Superior temporal gyrus (tissue), 1 donor: ENCODE data around the gene KRT10.
"Not testable (repeated sequence)": the region's sequence is repeated elsewhere in the genome, so short reads cannot be mapped to it uniquely, and the experiment has no call there.

ENCODE experiments used
- DNase-seq: peaks from one replicate; pipeline ENCODE4 v3.0.0-alpha.2; 2016; ENCODE audit errors: extremely low spot score

Gene KRT10

DNA sequence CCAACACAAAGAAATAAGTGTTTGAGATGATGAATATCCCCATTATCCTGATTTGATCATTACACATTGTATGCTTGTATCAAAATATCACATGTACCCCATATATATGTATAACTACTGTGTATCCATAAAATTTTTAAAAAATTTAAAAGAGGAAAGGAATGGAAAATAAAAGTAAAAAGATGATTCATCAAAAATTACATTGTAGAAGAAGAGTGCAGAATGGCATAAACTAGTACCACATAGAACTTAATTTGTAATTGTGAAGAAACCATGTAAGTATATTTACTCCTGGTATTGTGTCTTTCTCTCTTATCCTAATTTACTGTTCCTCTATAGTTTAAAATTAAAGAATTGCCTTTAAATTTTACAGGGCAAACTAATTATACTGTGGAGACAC lies 11.5 kb upstream of the KRT10 start:
- no peak for DNase-seq

DNA sequence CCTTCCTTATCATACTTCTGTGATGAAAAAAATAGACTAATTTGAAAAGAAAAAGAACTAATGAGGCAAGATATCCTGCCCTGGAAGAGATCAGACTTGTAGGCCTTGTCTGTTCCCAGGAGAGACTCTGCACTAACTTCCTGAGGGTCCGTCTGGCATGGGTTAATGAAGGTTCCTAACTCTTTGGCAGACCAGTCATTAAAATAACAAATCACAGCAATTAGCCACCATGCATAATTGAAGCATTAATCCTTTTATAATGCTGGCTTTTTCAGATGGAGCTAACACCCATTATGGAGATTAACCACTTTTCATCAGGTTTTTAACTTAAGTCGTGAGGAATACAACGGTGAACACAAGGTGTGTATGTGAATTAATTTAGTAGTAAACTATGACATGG lies 10.4 kb upstream of the KRT10 start:
- DNase-seq: no peak

DNA sequence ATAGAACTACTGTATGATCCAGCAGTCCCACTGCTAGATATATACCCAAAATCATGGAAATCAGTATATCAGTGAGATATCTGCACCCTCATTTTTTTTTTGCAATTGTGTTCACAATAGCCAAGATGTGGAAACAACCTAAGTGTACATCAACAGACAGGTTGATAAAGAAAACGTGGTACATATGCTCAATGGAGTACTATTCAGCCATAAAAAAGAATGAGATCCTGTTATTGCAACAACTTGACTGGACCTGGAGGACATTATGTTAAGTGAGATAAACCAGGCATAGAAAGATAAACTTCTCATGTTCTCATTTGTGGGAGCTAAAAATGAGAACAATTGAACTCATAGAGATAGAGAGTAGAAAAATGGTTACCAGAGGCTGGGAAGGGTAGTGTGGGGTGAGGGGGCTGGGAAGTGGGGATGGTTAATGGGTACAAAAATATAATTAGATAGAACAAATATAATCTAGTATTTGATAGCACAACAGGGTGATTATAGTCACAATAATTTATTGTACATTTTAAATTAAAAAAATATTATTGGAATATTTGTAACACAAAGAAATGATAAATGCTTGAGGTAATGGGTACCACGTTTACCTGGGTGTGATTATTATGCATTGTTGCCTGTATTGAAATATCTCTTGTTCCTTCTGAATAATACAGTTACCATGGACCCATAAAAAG lies 7.8 kb upstream of the KRT10 start:
- no peak for DNase-seq

DNA sequence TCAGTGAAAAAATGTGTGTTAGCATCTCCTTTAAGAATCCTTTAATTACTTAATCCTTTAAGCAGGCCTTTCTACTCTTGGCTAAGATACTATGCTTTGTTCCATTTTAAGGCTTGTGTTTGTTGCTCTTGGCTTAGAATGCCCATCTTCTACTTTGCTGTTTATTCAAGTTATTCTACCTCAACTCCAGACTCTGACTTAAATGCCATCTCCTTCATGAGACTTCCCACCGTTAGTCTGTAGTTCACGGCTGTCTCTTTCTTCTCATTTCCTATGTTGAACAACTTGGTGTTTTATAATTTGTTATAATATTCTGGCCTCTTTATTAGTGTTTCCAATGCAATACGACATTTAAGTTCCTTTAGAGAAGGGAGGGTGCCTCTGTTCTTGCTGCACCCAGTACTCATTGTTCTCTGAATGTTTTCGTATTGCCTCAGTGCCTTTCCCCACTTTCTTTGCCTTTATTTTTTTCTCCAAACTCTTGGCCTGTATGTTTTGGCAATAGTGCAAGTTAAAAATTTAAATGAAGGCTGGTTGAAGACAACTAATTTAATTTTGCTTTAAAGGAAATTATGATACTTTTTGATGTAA lies 6.1 kb upstream of the KRT10 start:
- no peak for DNase-seq

DNA sequence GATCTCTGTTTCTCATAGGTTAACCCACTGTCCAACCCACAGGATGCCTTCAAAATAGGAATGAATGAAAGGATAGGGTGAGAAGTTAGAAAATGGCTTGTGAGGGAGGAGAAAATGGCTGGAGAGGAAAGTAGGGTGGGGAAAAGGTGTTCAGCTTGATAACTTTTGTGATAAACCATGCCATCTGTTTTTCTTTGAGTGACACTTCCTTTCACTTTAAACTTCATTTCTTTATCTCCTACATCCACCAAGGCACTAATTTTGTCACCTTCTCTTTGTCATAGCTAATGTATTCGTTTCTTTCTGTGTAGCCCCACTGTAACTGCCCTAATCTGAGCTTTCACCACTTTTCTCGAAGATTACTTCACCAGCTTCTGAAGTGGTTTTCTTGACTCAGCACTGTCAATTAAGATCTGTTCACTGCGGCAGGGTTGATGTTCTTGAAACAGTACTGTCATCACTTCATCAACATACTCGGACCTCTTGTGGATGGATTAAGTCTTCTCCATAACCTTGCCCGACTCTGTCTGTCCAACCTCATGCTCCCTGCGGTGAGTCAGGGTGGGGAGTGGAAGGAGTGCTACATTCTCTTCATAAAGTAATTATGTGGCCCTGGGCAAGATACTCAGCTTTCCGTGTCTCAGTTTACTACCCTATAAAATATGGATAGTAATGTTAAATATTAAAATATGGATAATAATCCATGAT lies 5.5 kb upstream of the KRT10 start:
- no peak for DNase-seq

DNA sequence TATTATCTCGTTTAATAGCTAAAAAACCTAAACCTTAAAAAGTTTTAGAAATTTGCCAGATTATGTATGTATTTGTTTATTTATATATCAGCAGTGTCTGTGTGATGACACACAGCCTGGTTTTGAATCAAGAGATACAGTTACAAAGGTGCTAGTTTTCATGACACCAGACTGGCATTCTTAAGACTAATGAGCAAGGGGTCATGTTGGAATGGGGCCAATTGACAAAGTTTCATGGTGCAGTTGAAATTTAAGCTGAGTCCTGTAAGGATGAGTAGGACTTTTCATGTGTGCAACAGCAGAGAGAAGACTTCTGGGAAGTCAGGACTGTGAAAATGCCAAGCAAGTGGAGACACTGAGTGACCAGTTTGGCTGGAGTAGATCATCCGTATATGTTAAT lies 3.2 kb upstream of the KRT10 start:
- no peak for DNase-seq

DNA sequence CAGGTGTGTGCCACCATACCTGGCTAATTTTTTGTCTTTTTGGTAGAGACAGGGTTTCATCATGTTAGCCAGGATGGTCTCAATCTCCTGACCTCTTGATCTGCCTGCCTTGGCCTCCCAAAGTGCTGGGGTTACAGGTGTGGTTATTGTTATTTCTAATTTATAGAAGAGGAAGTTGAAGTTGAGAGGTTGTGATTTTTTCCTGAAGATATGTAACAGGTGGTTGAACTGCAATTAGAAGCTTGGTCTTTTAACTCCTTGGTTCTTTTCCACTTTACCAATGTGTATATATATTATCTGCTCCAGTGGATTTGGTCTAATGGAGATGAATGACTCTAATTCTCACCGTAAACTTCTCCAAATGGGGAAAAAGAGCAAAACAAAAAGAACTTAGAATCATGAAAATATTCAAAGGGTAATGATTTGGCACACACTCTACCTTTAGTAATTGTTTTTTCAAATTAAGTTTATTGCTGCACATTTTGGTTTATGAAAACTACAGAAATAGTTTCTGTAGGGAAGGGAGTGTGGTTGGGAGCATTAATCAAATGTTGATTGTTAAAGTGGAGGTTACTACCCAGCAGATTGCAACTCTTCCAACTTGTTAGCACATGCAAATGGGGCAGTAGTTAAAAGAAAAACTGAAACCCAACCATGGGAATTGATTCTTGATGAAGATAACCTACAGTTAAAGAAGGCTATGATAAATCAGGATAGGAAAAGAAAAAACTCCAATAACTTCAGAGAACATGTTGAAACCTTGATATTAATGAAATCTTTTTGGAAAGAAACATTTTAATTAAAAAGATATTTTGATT lies 1.8 kb upstream of the KRT10 start:
- DNase-seq: no peak

DNA sequence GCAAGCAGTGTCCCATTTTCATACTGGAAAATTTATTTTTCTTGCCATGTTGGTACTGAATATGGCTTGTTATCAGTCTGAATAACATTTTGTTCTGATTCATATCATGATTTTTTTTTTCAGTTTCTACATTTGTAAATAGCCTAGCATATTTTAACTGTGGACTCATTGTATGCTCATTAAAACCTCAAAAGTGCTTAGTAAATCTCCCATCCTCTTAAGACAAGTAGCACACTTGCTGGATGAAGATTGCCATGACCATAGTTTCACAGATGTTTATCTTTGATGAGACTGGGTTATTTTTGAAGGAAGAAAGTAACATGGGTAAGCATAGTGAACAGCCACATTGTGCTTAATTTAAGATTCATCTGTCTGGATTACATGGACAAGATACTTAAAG lies 878 bp downstream of the KRT10 start:
- no peak for DNase-seq

DNA sequence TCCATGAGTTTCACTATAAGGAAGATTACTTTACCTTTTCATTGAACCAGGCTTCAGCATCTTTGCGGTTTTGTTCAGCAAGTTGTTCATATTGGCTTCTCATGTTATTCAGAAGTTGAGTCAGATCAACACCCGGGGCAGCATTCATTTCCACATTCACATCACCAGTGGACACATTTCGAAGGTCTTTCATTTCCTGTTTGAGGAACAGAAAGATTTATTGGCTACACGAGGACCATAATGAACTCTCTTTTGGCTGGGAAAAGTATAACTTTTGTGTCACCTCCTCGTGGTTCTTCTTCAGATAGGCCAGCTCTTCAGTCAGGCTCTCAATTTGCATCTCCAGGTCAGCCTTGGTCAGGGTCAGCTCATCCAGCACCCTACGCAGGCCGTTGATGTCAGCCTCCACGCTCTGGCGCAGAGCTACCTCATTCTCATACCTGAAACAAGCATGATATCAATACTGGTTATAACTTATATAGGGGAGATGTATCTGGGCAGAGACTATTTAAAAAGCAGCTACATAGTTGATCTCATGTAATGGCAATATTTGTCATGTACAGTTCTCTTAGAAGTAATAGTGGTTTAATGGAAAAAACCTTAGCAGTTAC lies 2.1 kb downstream of the KRT10 start:
- no peak for DNase-seq

DNA sequence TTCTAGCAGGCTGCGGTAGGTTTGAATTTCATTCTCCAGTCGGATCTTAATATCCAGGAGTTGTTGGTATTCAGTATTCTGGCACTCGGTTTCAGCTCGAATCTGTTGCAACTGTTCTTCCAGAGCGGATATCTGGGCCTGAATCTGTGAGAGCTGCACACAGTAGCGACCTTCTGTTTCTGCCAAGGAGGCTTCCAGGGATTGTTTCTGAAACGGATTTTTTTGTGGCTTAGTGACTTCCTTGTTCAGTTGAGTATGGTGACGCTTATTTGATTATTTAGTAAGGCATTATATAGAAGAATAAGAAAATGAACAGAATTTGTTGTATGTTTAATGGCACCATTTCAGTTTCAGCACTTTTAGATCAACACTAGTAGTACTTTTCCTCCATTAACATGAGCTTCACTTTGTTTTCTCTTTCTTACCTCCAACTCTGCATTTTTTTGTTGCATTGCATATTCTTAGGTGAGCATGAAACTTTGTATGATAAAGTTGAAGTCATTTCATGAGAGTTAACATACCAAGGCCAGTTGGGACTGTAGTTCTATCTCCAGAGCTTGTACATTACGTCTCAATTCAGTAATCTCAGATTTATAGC lies 2.8 kb downstream of the KRT10 start:
- no peak for DNase-seq

DNA sequence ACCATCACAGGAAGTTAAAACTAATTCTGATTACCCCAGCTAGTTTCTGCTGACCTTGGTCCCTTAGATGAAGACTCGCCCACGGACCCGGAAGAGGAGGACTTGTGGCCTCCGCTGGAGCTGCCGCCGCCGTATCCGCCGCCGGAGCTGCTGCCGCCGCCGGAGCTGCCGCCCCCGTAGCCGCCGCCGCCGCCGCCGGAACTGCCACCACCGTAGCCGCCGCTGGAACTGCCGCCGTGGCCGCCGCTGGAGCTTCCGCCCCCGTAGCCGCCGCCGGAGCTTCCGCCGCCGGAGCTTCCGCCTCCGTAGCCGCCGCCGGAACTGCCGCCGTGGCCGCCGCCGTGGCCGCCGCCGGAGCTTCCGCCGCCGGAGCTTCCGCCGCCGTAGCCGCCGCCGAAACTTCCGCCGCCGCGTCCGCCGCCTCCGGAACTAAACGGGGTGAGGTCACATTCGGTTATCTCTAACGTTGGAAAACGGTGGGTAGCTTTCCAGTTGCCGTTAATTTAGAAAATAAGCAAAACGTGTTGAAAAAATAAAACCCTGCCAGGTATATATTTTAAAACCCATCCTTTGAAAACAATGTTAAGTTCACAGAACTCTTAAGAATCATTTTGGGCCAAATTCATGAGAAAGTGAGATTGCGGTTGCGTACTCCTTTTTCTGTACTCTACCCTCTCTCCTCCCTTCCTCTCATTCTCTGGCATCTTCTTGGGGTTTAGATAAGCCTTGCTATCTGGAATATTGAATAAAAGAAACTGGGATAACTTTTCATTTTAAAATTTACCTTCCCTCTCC lies 3.5 kb downstream of the KRT10 start:
- peak; percentile 78 for DNase-seq

DNA sequence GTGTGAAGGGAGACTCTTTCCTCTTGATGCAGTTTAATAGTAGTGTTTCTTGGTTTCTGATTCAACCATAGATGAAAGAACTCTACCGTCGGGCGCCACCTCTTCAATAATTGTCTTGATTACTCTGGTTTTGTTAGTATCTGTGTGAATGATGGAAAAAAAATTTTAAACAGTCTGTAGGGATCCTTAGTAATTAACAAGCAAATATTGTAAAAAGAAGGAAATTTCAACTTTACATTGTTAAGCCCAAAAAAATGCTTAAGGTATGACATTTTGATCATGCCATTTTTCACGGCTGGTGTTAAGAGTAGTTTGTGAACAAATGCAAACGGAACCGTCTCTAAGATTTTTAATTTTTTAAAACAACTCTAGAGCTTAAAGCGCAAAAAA lies 4.1 kb downstream of the KRT10 start:
- peak; percentile 71 for DNase-seq

DNA sequence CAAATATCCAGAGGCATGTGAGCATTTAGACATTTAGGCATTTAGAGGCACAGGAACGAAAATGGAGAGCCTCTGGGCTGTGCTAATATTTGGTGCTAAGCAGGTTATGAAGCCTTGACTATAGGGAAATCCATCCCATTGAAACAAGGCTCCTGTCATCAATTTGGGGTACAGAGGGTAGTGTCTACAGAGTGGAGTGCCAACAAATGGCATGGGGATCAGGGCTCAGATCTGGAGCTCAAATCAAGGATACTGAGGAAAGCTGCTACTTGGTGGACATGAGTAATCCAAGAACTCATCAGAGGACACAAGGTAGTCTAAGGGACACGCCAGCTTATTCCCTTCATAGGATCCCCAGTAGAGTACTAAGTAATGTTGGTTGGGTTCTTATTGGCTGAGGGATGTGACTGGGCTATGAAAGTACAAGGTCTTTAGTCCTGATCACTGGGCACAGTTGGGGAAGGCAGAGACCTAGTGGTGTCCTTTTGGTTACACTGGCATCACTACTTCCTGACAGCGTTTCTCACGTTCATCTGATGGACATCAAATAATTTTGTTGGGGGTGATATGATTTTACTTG lies 5.2 kb downstream of the KRT10 start:
- no peak for DNase-seq

DNA sequence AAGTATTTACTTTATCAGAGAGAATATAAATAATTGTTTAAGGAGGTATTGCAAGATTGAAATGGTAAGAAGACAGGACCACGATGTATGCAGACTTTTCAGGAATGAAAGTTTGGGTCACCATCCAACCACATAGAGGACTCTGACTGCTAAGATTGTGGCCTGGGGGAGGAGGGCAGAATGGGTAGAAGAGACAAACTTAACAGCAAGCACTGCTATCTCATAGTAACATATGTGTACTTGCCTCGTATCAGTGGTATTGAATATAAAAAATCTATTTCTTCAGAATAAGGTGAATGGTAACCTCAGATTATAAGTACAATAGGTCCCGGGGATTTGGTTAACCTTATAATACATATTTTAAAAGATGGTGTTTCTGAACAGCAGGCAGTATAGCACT lies 5.8 kb downstream of the KRT10 start:
- DNase-seq: no peak

DNA sequence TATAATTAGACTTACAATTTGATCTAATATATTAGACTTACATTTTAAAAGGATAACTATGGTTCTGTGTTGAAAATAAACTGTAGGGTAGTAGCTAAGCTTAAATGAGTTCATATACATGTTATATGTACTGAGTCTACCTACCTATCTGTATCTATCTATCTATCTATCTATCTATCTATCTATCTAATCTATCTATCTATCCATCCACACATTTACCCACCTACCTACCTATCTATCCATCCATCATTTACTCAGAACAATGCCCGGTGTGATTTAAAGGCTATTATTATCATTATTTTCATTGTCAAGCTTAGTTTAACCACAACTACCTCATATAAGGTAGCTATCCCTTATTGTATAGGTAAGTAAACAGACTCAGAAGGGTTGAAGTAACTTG lies 7.0 kb downstream of the KRT10 start:
- DNase-seq: no peak

DNA sequence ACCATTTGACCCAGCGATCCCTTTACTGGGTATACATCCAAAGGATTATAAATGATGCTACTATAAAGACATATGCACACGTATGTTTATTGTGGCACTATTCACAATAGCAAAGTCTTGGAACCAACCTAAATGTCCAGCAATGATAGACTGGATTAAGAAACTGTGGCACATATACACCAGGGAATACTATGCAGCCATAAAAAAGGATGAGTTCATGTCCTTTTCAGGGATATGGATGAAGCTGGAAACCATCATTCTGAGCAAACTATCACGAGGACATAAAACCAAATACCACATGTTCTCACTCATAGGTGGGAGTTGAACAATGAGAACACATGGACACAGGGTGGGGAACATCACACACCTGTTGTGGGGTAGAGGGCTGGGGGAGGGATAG lies 7.8 kb downstream of the KRT10 start:
- DNase-seq: not testable (repeated sequence)

DNA sequence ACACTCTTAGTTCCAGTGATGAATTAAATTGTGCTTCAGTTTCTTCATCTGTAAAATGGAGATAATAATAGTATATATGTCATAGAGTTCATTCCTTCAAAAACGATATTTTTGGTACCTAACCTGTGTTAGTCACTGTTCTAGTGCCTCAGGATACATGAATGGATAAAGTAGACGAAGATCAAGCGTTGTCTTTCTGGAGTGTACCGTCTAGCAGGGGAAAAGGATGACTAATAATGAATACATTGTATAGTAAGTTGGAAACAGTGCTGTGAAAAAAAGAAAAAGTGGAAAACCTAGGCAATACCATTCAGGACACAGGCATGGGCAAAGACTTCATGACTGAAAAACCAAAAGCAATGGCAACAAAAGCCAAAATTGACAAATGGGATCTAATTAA lies 8.6 kb downstream of the KRT10 start:
- no peak for DNase-seq

DNA sequence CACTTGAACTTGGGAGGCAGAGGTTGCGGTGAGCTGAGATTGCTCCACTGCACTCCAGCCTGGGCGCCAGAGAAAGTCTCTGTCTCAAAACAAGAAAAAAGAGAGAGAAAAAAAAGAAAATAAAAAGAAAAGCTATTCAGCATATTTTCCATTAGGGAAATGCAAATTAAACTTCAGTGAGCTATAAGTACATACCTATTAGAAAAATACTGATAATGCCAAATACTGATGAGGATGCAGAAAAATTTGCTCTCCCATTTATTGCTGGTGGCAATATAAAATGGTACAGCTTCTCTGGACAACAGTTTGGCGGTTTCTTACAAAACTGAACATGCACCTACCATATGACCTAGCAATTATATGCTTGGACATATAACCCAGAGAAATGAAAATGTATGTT lies 9.8 kb downstream of the KRT10 start:
- DNase-seq: no peak

DNA sequence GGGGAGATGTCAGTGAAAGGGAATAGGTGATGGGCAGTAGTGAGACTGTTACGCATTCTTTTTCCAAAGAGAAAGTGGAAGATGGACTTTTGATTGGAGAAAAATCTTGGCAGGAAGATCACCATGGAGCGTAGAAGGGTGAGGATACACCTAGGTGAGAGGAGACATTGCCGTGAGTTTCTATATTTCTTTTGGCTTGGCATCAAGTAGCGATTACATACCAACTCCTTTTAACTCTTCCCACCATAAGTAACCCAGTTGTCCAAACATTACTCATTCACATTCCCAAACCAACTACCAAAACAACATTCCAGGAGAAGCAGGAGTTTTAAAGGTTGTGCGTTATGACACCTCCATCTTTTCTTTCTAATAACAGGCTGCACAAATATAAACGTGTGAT lies 11.9 kb downstream of the KRT10 start:
- no peak for DNase-seq

DNA sequence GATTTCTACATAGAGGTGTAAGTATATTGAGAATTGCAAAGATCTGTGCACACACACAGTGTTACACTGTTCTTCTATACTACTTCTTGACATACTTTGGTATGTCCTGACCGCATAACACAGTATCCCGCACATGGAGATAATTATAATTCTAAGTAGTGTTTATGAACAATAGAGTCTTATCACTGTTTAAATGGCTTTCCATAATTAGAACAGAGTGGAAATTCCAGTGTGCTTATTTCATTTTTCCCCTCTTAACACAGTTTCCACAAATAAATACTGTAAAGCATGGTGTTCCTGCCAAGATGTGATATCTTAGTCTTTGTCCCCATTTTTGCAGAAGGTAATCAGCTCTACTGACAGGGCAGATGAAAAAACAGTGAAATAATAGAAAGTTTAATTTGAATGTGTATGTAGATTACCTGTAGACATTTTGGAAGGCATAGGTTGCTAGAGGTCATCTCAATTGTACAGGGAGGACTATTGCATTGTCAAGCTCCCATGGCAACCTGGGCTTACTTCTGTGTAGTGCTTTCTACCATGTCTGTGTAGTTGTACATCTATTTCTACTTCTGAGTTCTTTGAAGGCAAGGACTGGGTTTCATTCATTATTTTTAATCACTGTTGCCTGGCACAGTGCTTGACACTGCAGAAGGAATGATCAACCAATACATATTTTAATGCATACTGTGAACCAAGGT lies 12.5 kb downstream of the KRT10 start:
- DNase-seq: no peak
